Neural progenitor cell (in vitro differentiated cells): Measurements from ENCODE around the gene TMEM37. TPM values are rescaled to one million over a fixed set of nuclear protein-coding genes. Genes with fewer than 3 reads are reported as not detected.

Experiments
- DNase-seq: peaks from one replicate; pipeline ENCODE4 v3.0.0-alpha.2; 2016; ENCODE audit warnings: low spot score
- H2AFZ ChIP-seq: fragments of 200-600 bp; sonication (generic); replicated peaks from 2 replicates; pipeline ENCODE4 v1.6.1; 2016; ENCODE audit warnings: antibody characterized with exemption
- H3F3A ChIP-seq: fragments of 200-600 bp; sonication (generic); 2 replicates; pipeline ENCODE4 v1.6.1; 2016; ENCODE audit warnings: antibody characterized with exemption, low read depth
- H3K27ac ChIP-seq: fragments of 200-600 bp; sonication (generic); 2 replicates; pipeline ENCODE4 v1.5.1; 2016; ENCODE audit warnings: mild to moderate bottlenecking
- H3K27me3 ChIP-seq: fragments of 200-600 bp; sonication (generic); 2 replicates; pipeline ENCODE4 v1.6.1; 2016; ENCODE audit warnings: mild to moderate bottlenecking, moderate library complexity
- H3K36me3 ChIP-seq: fragments of 200-600 bp; sonication (generic); 2 replicates; pipeline ENCODE4 v1.5.1; 2016
- H3K4me1 ChIP-seq: fragments of 200-600 bp; sonication (generic); 2 replicates; pipeline ENCODE4 v1.6.1; 2016; ENCODE audit warnings: mixed run types
- H3K4me2 ChIP-seq: fragments of 200-600 bp; sonication (generic); 2 replicates; pipeline ENCODE4 v1.6.1; 2016
- H3K4me3 ChIP-seq: fragments of 200-600 bp; sonication (generic); 2 replicates; pipeline ENCODE4 v1.5.1; 2016
- H3K79me2 ChIP-seq: fragments of 200-600 bp; sonication (generic); 2 replicates; pipeline ENCODE4 v1.6.1; 2016; ENCODE audit warnings: low read depth
- H3K9ac ChIP-seq: fragments of 200-600 bp; sonication (generic); 2 replicates; pipeline ENCODE4 v1.6.1; 2016
- H3K9me3 ChIP-seq: fragments of 200-600 bp; sonication (generic); 2 replicates; pipeline ENCODE4 v1.5.1; 2016; ENCODE audit warnings: low read depth
- H4K20me1 ChIP-seq: fragments of 200-600 bp; sonication (generic); 2 replicates; pipeline ENCODE4 v1.6.1; 2016; ENCODE audit warnings: low read depth
- H3K27ac Mint-ChIP-seq: 3 replicates; pipeline ENCODE4 v1.8.0; 2021; ENCODE audit warnings: mixed read lengths
- H3K27me3 Mint-ChIP-seq: 2 replicates; pipeline ENCODE4 v1.8.0; 2022; ENCODE audit warnings: low read depth, mild to moderate bottlenecking, inconsistent platforms, moderate library complexity, mixed read lengths; ENCODE audit not compliant: insufficient read depth
- H3K36me3 Mint-ChIP-seq: 3 replicates; pipeline ENCODE4 v1.8.0; 2021; ENCODE audit warnings: mixed read lengths
- H3K4me1 Mint-ChIP-seq: 3 replicates; pipeline ENCODE4 v1.8.0; 2021; ENCODE audit warnings: mixed read lengths
- H3K4me3 Mint-ChIP-seq: 3 replicates; pipeline ENCODE4 v1.8.0; 2021; ENCODE audit warnings: mild to moderate bottlenecking, moderate library complexity, mixed read lengths
- H3K9me3 Mint-ChIP-seq: 3 replicates; pipeline ENCODE4 v1.8.0; 2020; ENCODE audit warnings: mixed read lengths
- CTCF ChIP-seq: fragments of 200-600 bp; sonication (generic); IDR thresholded peaks from 2 replicates; pipeline ENCODE4 v1.5.1; 2017; ENCODE audit warnings: antibody characterized with exemption, mild to moderate bottlenecking
- EZH2 ChIP-seq: fragments of 200-600 bp; sonication (generic); IDR thresholded peaks from 2 replicates; pipeline ENCODE4 v1.6.1; 2017; ENCODE audit warnings: antibody characterized with exemption, mild to moderate bottlenecking, moderate library complexity
- EZH2phosphoT487 ChIP-seq: fragments of 200-600 bp; sonication (generic); IDR thresholded peaks from 2 replicates; pipeline ENCODE4 v1.6.1; 2017; ENCODE audit warnings: antibody characterized with exemption
- total RNA-seq: library from RNA; depleted of rRNA; stranded (reverse); fragments of >200 nt; gene quantifications from 2 replicates; pipeline ENCODE4 v1.2.3, GENCODE V29; 2015; ENCODE audit warnings: low replicate concordance

Gene TMEM37
- total RNA-seq, 1 donor from 2014 or later, result 1.0 TPM

GRCh38 chr2:119435081-119435952 is 3.7 kb downstream of the TMEM37 start:
- peak overlapping the region; percentile 28 for H3K4me3 Mint-ChIP-seq
- Histone ChIP-seq H3K79me2 (no peaks in the 10 kb centered on the region), H3K27me3 (peaks cover 31% of the 10 kb centered on the region), H3K4me2 (no peak overlapping the region), H3F3A (peaks cover 23% of the 10 kb centered on the region), H3K36me3 (no peaks in the 10 kb centered on the region), H3K4me3 (no peak overlapping the region), H3K4me1 (peaks cover 22% of the 10 kb centered on the region), H3K27ac (no peak overlapping the region), H3K9ac (no peak overlapping the region), H3K9me3 (no peaks in the 10 kb centered on the region), H4K20me1 (peaks cover 13% of the 10 kb centered on the region), H2AFZ (no peak overlapping the region)
- H3K27me3 Mint-ChIP-seq, result peaks cover 12% of the 10 kb centered on the region
- peak overlapping the region; percentile 23 for H3K27ac Mint-ChIP-seq
- no peaks in the 10 kb centered on the region for H3K36me3 Mint-ChIP-seq
- H3K9me3 Mint-ChIP-seq, result peaks cover 3% of the 10 kb centered on the region
- DNase-seq, result no peak
- H3K4me1 Mint-ChIP-seq, result peaks cover 28% of the 10 kb centered on the region
- no peak for TF ChIP-seq CTCF
- TF ChIP-seq EZH2, result no peak
- TF ChIP-seq EZH2phosphoT487, result no peak

- peaks cover 19% of the 10 kb centered on the region for H3K4me1 ChIP-seq
- H3K36me3 ChIP-seq, result no peaks in the 10 kb centered on the region
- DNase-seq, result no peak
- no peak overlapping the region for H3K4me2 ChIP-seq
- H3K4me3 ChIP-seq, result no peak overlapping the region
- Mint-ChIP-seq H3K4me1 (peaks cover 22% of the 10 kb centered on the region), H3K9me3 (peaks cover 3% of the 10 kb centered on the region), H3K27ac (peak overlapping the region; percentile 23), H3K4me3 (no peak overlapping the region), H3K27me3 (peaks cover 8% of the 10 kb centered on the region), H3K36me3 (no peaks in the 10 kb centered on the region)
- TF ChIP-seq CTCF (no peak), EZH2phosphoT487 (no peak), EZH2 (no peak)
- no peaks in the 10 kb centered on the region for H3K79me2 ChIP-seq
- H4K20me1 ChIP-seq, result peaks cover 13% of the 10 kb centered on the region
- no peak overlapping the region for H2AFZ ChIP-seq
- H3K27me3 ChIP-seq, result peaks cover 30% of the 10 kb centered on the region
- no peak overlapping the region for H3K9ac ChIP-seq
- no peak overlapping the region for H3K27ac ChIP-seq
- peaks cover 17% of the 10 kb centered on the region for H3F3A ChIP-seq
- no peaks in the 10 kb centered on the region for H3K9me3 ChIP-seq
Observed at GRCh38 chr2:119435953-119436297, 4.3 kb downstream of the TMEM37 start.

- DNase-seq, result no peak
- H4K20me1 ChIP-seq, result peaks cover 13% of the 10 kb centered on the region
Observed at GRCh38 chr2:119436993-119437772, 5.5 kb downstream of the TMEM37 start.

More at GRCh38 chr2:119436993-119437772, 5.5 kb downstream of the TMEM37 start:
- no peak for TF ChIP-seq EZH2
- no peak for TF ChIP-seq EZH2phosphoT487
- TF ChIP-seq CTCF, result no peak
- no peak overlapping the region for H3K4me2 ChIP-seq
- H3K27me3 ChIP-seq, result peaks cover 19% of the 10 kb centered on the region
- H3F3A ChIP-seq, result peaks cover 11% of the 10 kb centered on the region
- H3K4me3 ChIP-seq, result no peak overlapping the region
- H3K36me3 ChIP-seq, result no peaks in the 10 kb centered on the region
- H3K9ac ChIP-seq, result no peak overlapping the region
- peaks cover 3% of the 10 kb centered on the region for H3K9me3 Mint-ChIP-seq
- H3K79me2 ChIP-seq, result no peaks in the 10 kb centered on the region
- H3K4me1 ChIP-seq, result peaks cover 15% of the 10 kb centered on the region
- no peaks in the 10 kb centered on the region for H3K9me3 ChIP-seq
- no peak overlapping the region for H3K27ac ChIP-seq
- peaks cover 15% of the 10 kb centered on the region for H3K4me1 Mint-ChIP-seq
- H3K4me3 Mint-ChIP-seq, result no peak overlapping the region
- no peak overlapping the region for H3K27ac Mint-ChIP-seq
- peaks cover 6% of the 10 kb centered on the region for H3K27me3 Mint-ChIP-seq
- H3K36me3 Mint-ChIP-seq, result no peaks in the 10 kb centered on the region
- no peak overlapping the region for H2AFZ ChIP-seq
